ENCODE results near the gene VCL.
A peak's percentile ranks its signal among the peaks of the same experiment; 100 is the strongest.
"Not testable (repeated sequence)": the region's sequence is repeated elsewhere in the genome, so short reads cannot be mapped to it uniquely, and the experiment has no call there.

The VCL gene

DNA sequence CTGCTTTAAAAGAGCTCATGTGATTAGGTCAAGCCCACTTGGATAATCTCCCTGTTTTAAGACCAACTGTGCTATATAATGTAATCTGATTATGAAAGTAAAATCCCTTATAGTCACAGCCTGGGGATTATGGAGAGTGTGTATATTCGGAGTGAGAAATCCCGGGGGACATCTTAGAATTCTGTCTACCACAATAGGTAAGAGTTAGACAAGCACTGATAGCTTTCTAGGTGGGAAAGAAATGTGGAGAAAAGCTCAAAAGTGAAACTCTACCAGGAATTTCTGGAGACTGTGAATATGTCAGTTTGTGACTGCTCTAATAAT, 2.9 kb upstream of the VCL start:
- Histone ChIP-seq H3K27ac (ENCODE audit: low read depth, low read length) (no peak overlapping the region), H3K4me1 (ENCODE audit: insufficient read depth, low read length) (peaks cover 9% of the 10 kb centered on the region), H3K4me3 (ENCODE audit: low read depth in 1 of 2, low read length in 2 of 2) (no peak overlapping the region), H3K9me3 (ENCODE audit: low read length) (no peaks in the 10 kb centered on the region), H3K27me3 (ENCODE audit: control insufficient read depth in 1 of 2, insufficient read depth in 2 of 2, low read length in 2 of 2) (no peaks in the 10 kb centered on the region), H3K9ac (ENCODE audit: low read length) (no peak overlapping the region), H3K36me3 (ENCODE audit: insufficient read depth, low read length) (no peaks in the 10 kb centered on the region)

DNA sequence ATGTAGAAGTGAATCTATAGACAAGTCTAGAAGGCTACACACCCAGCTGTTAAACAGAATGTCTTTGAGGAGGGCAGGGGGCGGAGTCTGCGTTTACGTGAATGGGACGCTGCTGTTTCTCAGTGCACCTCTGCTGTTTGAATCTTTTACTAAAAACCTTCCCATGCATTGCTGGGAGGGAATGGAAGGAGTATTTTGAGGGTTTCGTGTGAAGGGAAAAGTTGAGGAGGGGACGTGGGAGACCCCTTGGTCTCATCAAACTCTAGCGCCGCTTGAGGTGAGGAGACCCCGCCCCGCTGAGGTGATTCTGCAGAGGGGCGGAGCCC, 492 bp upstream of the VCL start:
- Histone ChIP-seq H3K27ac (ENCODE audit: low read depth, low read length) (peak overlapping the region; percentile 59), H3K4me1 (ENCODE audit: insufficient read depth, low read length) (peaks cover 25% of the 10 kb centered on the region), H3K9ac (ENCODE audit: low read length) (peak overlapping the region; percentile 49), H3K27me3 (ENCODE audit: control insufficient read depth in 1 of 2, insufficient read depth in 2 of 2, low read length in 2 of 2) (no peaks in the 10 kb centered on the region), H3K4me3 (ENCODE audit: low read depth in 1 of 2, low read length in 2 of 2) (peak overlapping the region; percentile 9 to 63), H3K9me3 (ENCODE audit: low read length) (no peaks in the 10 kb centered on the region), H3K36me3 (ENCODE audit: insufficient read depth, low read length) (no peaks in the 10 kb centered on the region)

- Histone ChIP-seq H3K36me3 (ENCODE audit: insufficient read depth, low read length) (peaks cover 5% of the 10 kb centered on the region), H3K4me3 (ENCODE audit: low read depth in 1 of 2, low read length in 2 of 2) (peak overlapping the region; percentile 97 to 100), H3K27ac (ENCODE audit: low read depth, low read length) (peak overlapping the region; percentile 95), H3K4me1 (ENCODE audit: insufficient read depth, low read length) (peaks cover 25% of the 10 kb centered on the region), H3K9ac (ENCODE audit: low read length) (peak overlapping the region; percentile 99), H3K27me3 (ENCODE audit: control insufficient read depth in 1 of 2, insufficient read depth in 2 of 2, low read length in 2 of 2) (no peaks in the 10 kb centered on the region), H3K9me3 (ENCODE audit: low read length) (no peaks in the 10 kb centered on the region)
These were observed 660 bp downstream of the VCL start for GRCh38 chr10:73998623-73998928.

DNA sequence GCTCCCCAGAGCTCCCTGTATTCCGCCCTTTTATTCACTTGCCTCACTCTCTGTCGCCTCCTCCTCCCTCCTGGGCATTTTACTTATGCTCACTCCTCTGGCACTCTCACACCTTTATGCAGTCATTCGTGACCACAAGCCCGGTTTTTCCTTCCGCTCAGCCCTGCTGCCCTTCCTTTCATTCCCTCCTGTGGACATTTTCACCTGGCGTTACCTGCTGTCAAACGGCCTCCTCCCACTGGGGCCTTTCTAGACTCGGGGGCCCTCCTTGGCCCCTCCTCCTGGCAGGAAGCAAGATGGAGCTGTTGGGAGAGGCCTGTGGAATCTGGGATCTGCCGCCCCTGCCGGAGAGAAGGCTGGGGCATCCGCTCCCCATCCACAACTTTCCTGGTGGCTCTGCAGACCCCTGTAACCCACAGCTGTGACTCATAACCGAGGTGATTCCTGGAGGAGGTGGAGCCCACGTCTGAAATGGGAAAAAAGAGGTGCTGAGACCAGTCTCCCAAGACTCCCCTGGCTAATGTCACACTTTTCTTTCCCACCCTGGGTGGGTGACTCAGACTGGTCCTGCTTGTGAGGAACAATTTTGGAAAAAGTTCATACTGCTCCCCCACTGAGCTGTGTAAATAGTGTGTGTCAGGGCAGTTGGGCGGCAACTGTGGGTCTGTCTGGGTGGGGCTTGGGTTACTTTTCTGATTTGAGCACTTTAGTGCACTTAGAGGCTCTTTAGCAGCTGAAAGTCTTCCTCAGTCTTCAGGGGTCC, 1.2 kb downstream of the VCL start:
- Histone ChIP-seq H3K27ac (ENCODE audit: low read depth, low read length) (peak overlapping the region; percentile 95), H3K4me1 (ENCODE audit: insufficient read depth, low read length) (peaks cover 25% of the 10 kb centered on the region), H3K36me3 (ENCODE audit: insufficient read depth, low read length) (peaks cover 6% of the 10 kb centered on the region), H3K9ac (ENCODE audit: low read length) (peak overlapping the region; percentile 99), H3K27me3 (ENCODE audit: control insufficient read depth in 1 of 2, insufficient read depth in 2 of 2, low read length in 2 of 2) (no peaks in the 10 kb centered on the region), H3K9me3 (ENCODE audit: low read length) (no peaks in the 10 kb centered on the region), H3K4me3 (ENCODE audit: low read depth in 1 of 2, low read length in 2 of 2) (peak overlapping the region; percentile 97 to 100)

GRCh38 chr10:73999703-74000102, 1.8 kb downstream of the VCL start:
- Histone ChIP-seq H3K27me3 (ENCODE audit: control insufficient read depth in 1 of 2, insufficient read depth in 2 of 2, low read length in 2 of 2) (no peaks in the 10 kb centered on the region), H3K4me1 (ENCODE audit: insufficient read depth, low read length) (peaks cover 25% of the 10 kb centered on the region), H3K36me3 (ENCODE audit: insufficient read depth, low read length) (peaks cover 6% of the 10 kb centered on the region), H3K9me3 (ENCODE audit: low read length) (no peaks in the 10 kb centered on the region), H3K27ac (ENCODE audit: low read depth, low read length) (peak overlapping the region; percentile 95), H3K4me3 (ENCODE audit: low read depth in 1 of 2, low read length in 2 of 2) (peak overlapping the region; percentile 97 to 100), H3K9ac (ENCODE audit: low read length) (peak overlapping the region; percentile 99)

DNA sequence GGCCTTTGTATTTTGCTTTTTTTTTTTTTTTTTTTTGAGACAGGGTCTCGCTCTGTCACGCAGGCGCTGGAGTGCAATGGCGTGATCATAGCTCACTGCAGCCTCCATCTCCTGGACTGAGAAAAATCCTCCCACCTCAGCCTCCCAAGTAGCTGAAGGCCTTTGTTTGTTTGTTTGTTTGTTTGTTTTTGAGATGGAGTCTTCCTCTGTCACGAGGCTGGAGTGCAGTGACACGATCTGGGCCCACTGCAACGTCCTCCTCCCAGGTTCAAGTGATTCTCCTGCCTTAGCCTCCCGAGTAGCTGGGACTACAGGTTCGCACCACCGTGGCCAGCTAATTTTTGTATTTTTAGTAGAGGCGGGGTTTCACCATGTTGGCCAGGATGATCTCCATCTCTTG, 2.3 kb downstream of the VCL start:
- peak overlapping the region; percentile 99 for H3K9ac ChIP-seq (ENCODE audit: low read length)
- H3K4me3 ChIP-seq (ENCODE audit: low read depth in 1 of 2, low read length in 2 of 2), result peak overlapping the region; percentile 97 to 100
- H3K9me3 ChIP-seq (ENCODE audit: low read length); H3K27me3 ChIP-seq (ENCODE audit: control insufficient read depth in 1 of 2, insufficient read depth in 2 of 2, low read length in 2 of 2); H3K36me3 ChIP-seq (ENCODE audit: insufficient read depth, low read length): not testable (repeated sequence)
- peaks cover 25% of the 10 kb centered on the region for H3K4me1 ChIP-seq (ENCODE audit: insufficient read depth, low read length)
- H3K27ac ChIP-seq (ENCODE audit: low read depth, low read length), result peak overlapping the region; percentile 95

- Histone ChIP-seq H3K9me3 (ENCODE audit: low read length) (no peaks in the 10 kb centered on the region), H3K4me3 (ENCODE audit: low read depth in 1 of 2, low read length in 2 of 2) (peak overlapping the region; percentile 30 to 100), H3K4me1 (ENCODE audit: insufficient read depth, low read length) (peaks cover 25% of the 10 kb centered on the region), H3K27ac (ENCODE audit: low read depth, low read length) (peak overlapping the region; percentile 39), H3K27me3 (ENCODE audit: control insufficient read depth in 1 of 2, insufficient read depth in 2 of 2, low read length in 2 of 2) (no peaks in the 10 kb centered on the region), H3K36me3 (ENCODE audit: insufficient read depth, low read length) (peaks cover 6% of the 10 kb centered on the region), H3K9ac (ENCODE audit: low read length) (peak overlapping the region; percentile 5)
These were observed 3.2 kb downstream of the VCL start for GRCh38 chr10:74000892-74001669.

DNA sequence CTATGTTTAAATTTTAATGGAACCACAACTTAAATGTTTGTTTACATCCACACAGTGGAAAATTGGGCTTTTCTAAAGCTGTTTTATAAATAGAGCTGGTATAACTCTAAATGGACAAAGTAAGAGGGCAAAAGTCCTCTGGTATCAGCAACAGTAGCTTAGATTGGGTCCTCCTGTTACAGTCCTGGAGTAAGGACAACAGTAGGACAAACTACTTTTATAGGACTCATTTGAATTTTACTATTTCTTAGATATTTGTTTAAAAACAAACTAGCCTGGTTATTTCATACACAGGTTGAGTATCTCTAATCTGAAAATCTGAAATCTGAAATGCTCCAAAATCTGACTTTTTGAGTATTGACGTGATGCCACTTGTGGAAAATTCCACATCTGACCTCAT, 8.4 kb downstream of the VCL start:
- no peak overlapping the region for H3K9ac ChIP-seq (ENCODE audit: low read length)
- no peak overlapping the region for H3K27ac ChIP-seq (ENCODE audit: low read depth, low read length)
- H3K4me3 ChIP-seq (ENCODE audit: low read depth in 1 of 2, low read length in 2 of 2), result no peak overlapping the region
- H3K27me3 ChIP-seq (ENCODE audit: control insufficient read depth in 1 of 2, insufficient read depth in 2 of 2, low read length in 2 of 2), result no peaks in the 10 kb centered on the region
- no peaks in the 10 kb centered on the region for H3K9me3 ChIP-seq (ENCODE audit: low read length)
- peaks cover 26% of the 10 kb centered on the region for H3K4me1 ChIP-seq (ENCODE audit: insufficient read depth, low read length)
- peaks cover 6% of the 10 kb centered on the region for H3K36me3 ChIP-seq (ENCODE audit: insufficient read depth, low read length)

- Histone ChIP-seq H3K9ac (ENCODE audit: low read length) (no peak overlapping the region), H3K27me3 (ENCODE audit: control insufficient read depth in 1 of 2, insufficient read depth in 2 of 2, low read length in 2 of 2) (no peaks in the 10 kb centered on the region), H3K36me3 (ENCODE audit: insufficient read depth, low read length) (peaks cover 4% of the 10 kb centered on the region), H3K27ac (ENCODE audit: low read depth, low read length) (no peak overlapping the region), H3K9me3 (ENCODE audit: low read length) (no peaks in the 10 kb centered on the region), H3K4me1 (ENCODE audit: insufficient read depth, low read length) (peaks cover 36% of the 10 kb centered on the region), H3K4me3 (ENCODE audit: low read depth in 1 of 2, low read length in 2 of 2) (no peak overlapping the region)
These were observed 10.4 kb downstream of the VCL start for GRCh38 chr10:74008212-74008731.

DNA sequence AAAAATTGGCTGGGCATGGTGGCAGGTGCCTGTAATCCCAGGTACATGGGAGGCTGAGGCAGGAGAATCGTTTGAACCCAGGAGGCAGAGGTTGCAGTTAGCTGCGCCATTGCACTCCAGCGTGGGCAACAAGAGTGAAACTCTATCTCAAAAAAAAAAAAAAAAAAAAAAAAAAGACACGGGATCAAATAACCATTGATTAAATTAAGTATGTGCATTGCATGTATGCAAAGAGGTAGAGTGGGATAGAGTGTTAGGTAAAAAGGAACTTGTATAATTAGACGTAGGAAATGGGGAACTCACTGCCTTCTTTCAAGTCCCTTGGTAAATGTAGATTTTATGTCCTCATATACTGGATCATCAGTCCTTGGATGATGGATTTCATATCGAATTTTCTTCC, 13.1 kb downstream of the VCL start:
- H3K9ac ChIP-seq (ENCODE audit: low read length), result no peak overlapping the region
- no peaks in the 10 kb centered on the region for H3K36me3 ChIP-seq (ENCODE audit: insufficient read depth, low read length)
- H3K4me1 ChIP-seq (ENCODE audit: insufficient read depth, low read length), result peaks cover 47% of the 10 kb centered on the region
- H3K9me3 ChIP-seq (ENCODE audit: low read length), result no peaks in the 10 kb centered on the region
- H3K4me3 ChIP-seq (ENCODE audit: low read depth in 1 of 2, low read length in 2 of 2), result no peak overlapping the region
- peak overlapping the region; percentile 21 for H3K27ac ChIP-seq (ENCODE audit: low read depth, low read length)
- no peaks in the 10 kb centered on the region for H3K27me3 ChIP-seq (ENCODE audit: control insufficient read depth in 1 of 2, insufficient read depth in 2 of 2, low read length in 2 of 2)

- Histone ChIP-seq H3K4me3 (ENCODE audit: low read depth in 1 of 2, low read length in 2 of 2) (peak overlapping the region in 1 of 2 donors; percentile 19), H3K4me1 (ENCODE audit: insufficient read depth, low read length) (peaks cover 47% of the 10 kb centered on the region), H3K27ac (ENCODE audit: low read depth, low read length) (peak overlapping the region; percentile 21)
These were observed 13.9 kb downstream of the VCL start for GRCh38 chr10:74011770-74012169.

More at GRCh38 chr10:74011770-74012169, 13.9 kb downstream of the VCL start:
- no peaks in the 10 kb centered on the region for H3K36me3 ChIP-seq (ENCODE audit: insufficient read depth, low read length)
- H3K9ac ChIP-seq (ENCODE audit: low read length), result no peak overlapping the region
- no peaks in the 10 kb centered on the region for H3K9me3 ChIP-seq (ENCODE audit: low read length)
- H3K27me3 ChIP-seq (ENCODE audit: control insufficient read depth in 1 of 2, insufficient read depth in 2 of 2, low read length in 2 of 2), result no peaks in the 10 kb centered on the region
